DOHH2 (cell line): Measurements from ENCODE around the gene RER1.

ENCODE experiments used
- H3F3A ChIP-seq: fragments of 200-600 bp; sonication (generic), shearing (Covaris generic); 2 replicates; pipeline ENCODE4 v1.6.0; 2016; ENCODE audit warnings: antibody characterized with exemption, mild to moderate bottlenecking; ENCODE audit not compliant: control insufficient read depth, insufficient read depth
- H3K27ac ChIP-seq: fragments of 200-600 bp; sonication (generic); 2 replicates; pipeline ENCODE4 v1.5.1; 2014; ENCODE audit warnings: low read depth, mild to moderate bottlenecking, low read length, moderate library complexity
- H3K27me3 ChIP-seq: fragments of 200-600 bp; sonication (generic); 2 replicates; pipeline ENCODE4 v1.6.1; 2014; ENCODE audit warnings: mild to moderate bottlenecking, low read length, mixed read lengths; ENCODE audit not compliant: control insufficient read depth
- H3K36me3 ChIP-seq: fragments of 200-600 bp; sonication (generic); 2 replicates; pipeline ENCODE4 v1.6.1; 2014; ENCODE audit warnings: mild to moderate bottlenecking, low read length, moderate library complexity, mixed read lengths; ENCODE audit not compliant: control insufficient read depth
- H3K4me1 ChIP-seq: fragments of 200-600 bp; sonication (generic); 2 replicates; pipeline ENCODE4 v1.6.1; 2014; ENCODE audit warnings: mild to moderate bottlenecking, low read length, mixed read lengths; ENCODE audit not compliant: control insufficient read depth
- H3K4me2 ChIP-seq: fragments of 200-600 bp; sonication (generic); 2 replicates; pipeline ENCODE4 v1.6.0; 2014; ENCODE audit warnings: mild to moderate bottlenecking, low read length, moderate library complexity
- H3K4me3 ChIP-seq: fragments of 200-600 bp; sonication (generic); 2 replicates; pipeline ENCODE4 v1.5.1; 2014; ENCODE audit warnings: mild to moderate bottlenecking, low read length, mixed read lengths
- H3K79me2 ChIP-seq: fragments of 200-600 bp; sonication (generic); 2 replicates; pipeline ENCODE4 v1.6.1; 2014; ENCODE audit warnings: mild to moderate bottlenecking, low read length, mixed read lengths; ENCODE audit not compliant: control insufficient read depth
- H3K9me2 ChIP-seq: fragments of 200-600 bp; sonication (generic); replicated peaks from 2 replicates; pipeline ENCODE4 v1.6.1; 2014; ENCODE audit warnings: mild to moderate bottlenecking, low read length, mixed read lengths; ENCODE audit not compliant: control insufficient read depth
- H3K9me3 ChIP-seq: fragments of 200-600 bp; sonication (generic); 2 replicates; pipeline ENCODE4 v1.6.1; 2014; ENCODE audit warnings: antibody characterized with exemption, low read length, mixed read lengths; ENCODE audit not compliant: control insufficient read depth, insufficient read depth
- H4K20me1 ChIP-seq: fragments of 200-600 bp; sonication (generic); 2 replicates; pipeline ENCODE4 v1.6.0; 2014; ENCODE audit warnings: low read depth, mild to moderate bottlenecking, antibody characterized with exemption, low read length, moderate library complexity; ENCODE audit not compliant: control insufficient read depth, insufficient read depth
- CTCF ChIP-seq: fragments of 200-600 bp; sonication (generic); IDR thresholded peaks from one replicate; pipeline ENCODE4 v1.5.1; 2014; ENCODE audit warnings: antibody characterized with exemption, mild to moderate bottlenecking, low read depth, low read length; ENCODE audit not compliant: poor library complexity, severe bottlenecking
- EZH2phosphoT487 ChIP-seq: fragments of 200-600 bp; sonication (generic); IDR thresholded peaks from 2 replicates; pipeline ENCODE4 v1.6.1; 2017; ENCODE audit warnings: borderline replicate concordance, mild to moderate bottlenecking, antibody characterized with exemption, low read length, moderate library complexity, mixed read lengths

RER1 gene

DNA sequence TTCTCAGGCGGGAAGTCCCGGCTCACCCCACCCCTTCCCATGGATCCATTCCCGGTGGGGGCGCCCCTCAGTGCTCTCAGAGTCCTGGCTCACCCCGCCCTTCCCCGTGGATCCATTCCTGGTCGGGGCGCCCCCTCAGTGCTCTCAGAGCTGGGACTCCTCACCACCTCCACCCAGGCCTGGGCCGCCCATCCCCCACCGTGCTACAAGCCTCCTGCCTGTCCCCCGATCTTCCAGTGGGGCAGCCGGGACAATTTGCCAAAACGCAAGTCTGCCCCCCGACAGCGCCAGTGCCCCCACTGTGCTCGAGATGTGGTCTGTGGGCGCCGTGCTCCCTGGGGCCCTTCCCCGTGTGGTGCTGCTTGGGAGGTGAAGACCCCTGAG, 61.3 kb downstream of the RER1 start:
- Histone ChIP-seq H3K27ac (no peak overlapping the region), H3K27me3 (no peaks in the 10 kb centered on the region), H3K4me3 (no peak overlapping the region)

DNA sequence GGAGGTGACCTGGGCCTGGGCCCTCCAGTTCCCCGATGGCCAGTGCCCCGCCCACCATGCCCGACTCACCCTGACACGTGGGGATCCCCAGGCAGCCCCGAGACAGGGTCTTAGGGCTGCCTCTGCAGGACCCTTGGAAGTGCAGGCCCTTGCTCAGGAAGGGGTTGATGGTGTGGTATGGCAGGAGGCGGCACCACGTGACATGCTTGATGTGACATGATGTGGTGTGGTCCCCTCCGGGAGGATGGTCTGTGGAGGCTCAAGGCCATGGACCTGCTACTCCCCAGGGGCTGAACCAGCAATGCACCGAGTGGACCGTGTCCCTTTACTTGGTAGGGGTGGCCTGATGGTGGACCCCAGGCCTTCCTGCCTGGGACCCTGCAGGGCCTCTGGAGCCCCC, 62.6 kb downstream of the RER1 start:
- Histone ChIP-seq H3K36me3 (no peaks in the 10 kb centered on the region), H4K20me1 (no peaks in the 10 kb centered on the region), H3K9me2 (no peaks in the 10 kb centered on the region), H3K4me3 (no peak overlapping the region), H3K79me2 (no peaks in the 10 kb centered on the region), H3F3A (no peaks in the 10 kb centered on the region), H3K27ac (no peak overlapping the region), H3K27me3 (no peaks in the 10 kb centered on the region), H3K9me3 (no peaks in the 10 kb centered on the region), H3K4me2 (no peak overlapping the region), H3K4me1 (no peaks in the 10 kb centered on the region)
- TF ChIP-seq CTCF (no peak), EZH2phosphoT487 (no peak)

More for the DNA sequence above, 61.3 kb downstream of the RER1 start:
- Histone ChIP-seq H3F3A (no peaks in the 10 kb centered on the region), H3K4me1 (no peaks in the 10 kb centered on the region), H3K79me2 (no peaks in the 10 kb centered on the region), H3K4me2 (no peak overlapping the region), H4K20me1 (no peaks in the 10 kb centered on the region), H3K9me3 (no peaks in the 10 kb centered on the region), H3K9me2 (no peaks in the 10 kb centered on the region), H3K36me3 (no peaks in the 10 kb centered on the region)
- TF ChIP-seq CTCF (no peak), EZH2phosphoT487 (no peak)
